Testis (tissue), 3 donors: ENCODE results near the gene HS2ST1. TPM values are rescaled to one million over a fixed set of nuclear protein-coding genes. Genes with fewer than 3 reads are reported as not detected.
A peak's percentile ranks its signal among the peaks of the same experiment; 100 is the strongest.

ENCODE experiments used
- DNase-seq: peaks from one replicate; pipeline ENCODE4 v3.0.0-alpha.2; 2019
- H3K27ac ChIP-seq, 2 donors: fragments of 200-600 bp; sonication (generic); one replicate each; pipeline ENCODE4 v1.5.1; 2019
- H3K27me3 ChIP-seq: fragments of 200-600 bp; sonication (generic); one replicate; pipeline ENCODE4 v1.5.1; 2019
- H3K36me3 ChIP-seq: fragments of 200-600 bp; sonication (generic); one replicate; pipeline ENCODE4 v1.5.1; 2017; ENCODE audit warnings: low read depth; ENCODE audit errors: missing control alignments
- H3K4me1 ChIP-seq: fragments of 200-600 bp; sonication (generic); one replicate; pipeline ENCODE4 v1.5.1; 2019
- H3K4me3 ChIP-seq, 2 donors: fragments of 200-600 bp; sonication (generic); one replicate each; pipeline ENCODE4 v1.5.1; 2017 to 2019
- H3K9me3 ChIP-seq: fragments of 200-600 bp; sonication (generic); one replicate; pipeline ENCODE4 v1.5.1; 2017
- CTCF ChIP-seq, 3 experiments: fragments of 450-650 bp in 2 of 3; fragments of 200-600 bp in 1 of 3; sonication (generic) in 1 of 3; IDR thresholded peaks; one replicate each; pipeline ENCODE4 v1.5.1; 2016 to 2019; ENCODE audit warnings: antibody characterized with exemption in 3 of 3, mild to moderate bottlenecking in 2 of 3, moderate library complexity in 1 of 3
- POLR2A ChIP-seq: fragments of 450-650 bp; IDR thresholded peaks from one replicate; pipeline ENCODE4 v1.6.1; 2017; ENCODE audit warnings: antibody characterized with exemption, mild to moderate bottlenecking, moderate library complexity
- WGBS, 2 donors: methylation state at CpG; one replicate each; pipeline ENCODE4 v1.1.5; 2018; 5-methylcytosine and 5-hydroxymethylcytosine counted together
- intact Hi-C: fragments of 100-400 bp; cut with DNase I; formaldehyde crosslinking; loops from one replicate; pipeline ENCODE4 v1.15.1; 2023; ENCODE audit warnings: low total_unique reads
- polyA plus RNA-seq: library from polyadenylated mRNA; stranded (reverse); fragments of 350-450 nt; fragmentation: Illumina TruSeq; extraction: RNeasy Lipid Tissue Mini Kit (QIAGEN cat#74804); gene quantifications from one replicate; pipeline ENCODE4 v1.2.3, GENCODE V29; 2014; ENCODE audit warnings: low read depth, low replicate concordance; ENCODE audit not compliant: insufficient read depth
- total RNA-seq, 2 donors: library from RNA; depleted of rRNA; stranded (reverse); fragments of >200 nt; gene quantifications; one replicate each; pipeline ENCODE4 v1.2.3, GENCODE V29; 2016

Gene HS2ST1
- total and polyA plus RNA-seq, 3 donors from 2014 or later: 12.8 to 22.4 (median 21.1) TPM

- 49 to 75% methylated on average over 8 of the region's 8 CpGs for WGBS, 2 donors
- Histone ChIP-seq H3K4me1 (peaks cover 27% of the 10 kb centered on the region), H3K9me3 (no peaks in the 10 kb centered on the region), H3K27ac (peak overlapping the region; percentile 5 to 55), H3K4me3 (no peak overlapping the region), H3K27me3 (no peaks in the 10 kb centered on the region), H3K36me3 (no peaks in the 10 kb centered on the region)
- TF ChIP-seq POLR2A: no peak
- TF ChIP-seq CTCF (IDR thresholded peaks at IDR 0.05): no peak
- intact Hi-C loops: no loop called here
- DNase-seq: no peak
Observed at GRCh38 chr1:87129606-87130005, 215.2 kb downstream of the HS2ST1 start.

- peak overlapping the region; percentile 5 to 55 for H3K27ac ChIP-seq
Observed at GRCh38 chr1:87130438-87130837, 216.0 kb downstream of the HS2ST1 start.

GRCh38 chr1:87131809-87132283, 217.4 kb downstream of the HS2ST1 start:
- Histone ChIP-seq H3K27ac (peak overlapping the region; percentile 71 to 87), H3K27me3 (no peaks in the 10 kb centered on the region), H3K4me3 (peak overlapping the region; percentile 58 to 62), H3K9me3 (no peaks in the 10 kb centered on the region), H3K4me1 (peaks cover 27% of the 10 kb centered on the region), H3K36me3 (no peaks in the 10 kb centered on the region)
- TF ChIP-seq CTCF (IDR thresholded peaks at IDR 0.05) (peak; percentile 68 to 90 (median 89)), POLR2A (no peak)
- peak; percentile 88 for DNase-seq
- intact Hi-C loops: no loop called here
- 0% methylated on average over 1 to 31 of the region's 32 CpGs for WGBS, 2 donors

More at GRCh38 chr1:87130438-87130837, 216.0 kb downstream of the HS2ST1 start:
- Histone ChIP-seq H3K9me3 (no peaks in the 10 kb centered on the region), H3K27me3 (no peaks in the 10 kb centered on the region), H3K4me3 (no peak overlapping the region), H3K4me1 (peaks cover 27% of the 10 kb centered on the region), H3K36me3 (no peaks in the 10 kb centered on the region)
- TF ChIP-seq CTCF (IDR thresholded peaks at IDR 0.05): no peak
- intact Hi-C loops: no loop called here
- WGBS, 2 donors: 55 to 70% methylated on average over 4 of the region's 4 CpGs
- DNase-seq: no peak

GRCh38 chr1:87132284-87132870, 217.9 kb downstream of the HS2ST1 start:
- Histone ChIP-seq H3K27me3 (no peaks in the 10 kb centered on the region), H3K9me3 (no peaks in the 10 kb centered on the region), H3K27ac (peak overlapping the region; percentile 71 to 87), H3K4me1 (peaks cover 27% of the 10 kb centered on the region), H3K4me3 (peak overlapping the region; percentile 58 to 62), H3K36me3 (no peaks in the 10 kb centered on the region)
- intact Hi-C loops: no loop called here
- WGBS, 2 donors: 18 to 24% methylated on average over 11 to 47 of the region's 47 CpGs
- TF ChIP-seq POLR2A: no peak
- DNase-seq: peak; percentile 39

- TF ChIP-seq CTCF (IDR thresholded peaks at IDR 0.05) (no peak), POLR2A (no peak)
- Histone ChIP-seq H3K27me3 (no peaks in the 10 kb centered on the region), H3K9me3 (no peaks in the 10 kb centered on the region), H3K4me1 (peaks cover 27% of the 10 kb centered on the region), H3K4me3 (no peak overlapping the region), H3K27ac (no peak overlapping the region), H3K36me3 (no peaks in the 10 kb centered on the region)
- no peak for DNase-seq
- WGBS, 2 donors: 76 to 84% methylated on average over 5 to 6 of the region's 6 CpGs
- intact Hi-C loops: no loop called here
Observed at GRCh38 chr1:87134061-87134460, 219.6 kb downstream of the HS2ST1 start.
